ENCODE results near the gene DUS4L. TPM values are rescaled to one million over a fixed set of nuclear protein-coding genes. Genes with fewer than 3 reads are reported as not detected.
A peak's percentile ranks its signal among the peaks of the same experiment; 100 is the strongest.

The DUS4L gene
- total and polyA plus RNA-seq, 12 donors, result 4.2 to 12.7 (median 6.8) TPM

GRCh38 chr7:107580716-107581383 is 17.1 kb downstream of the DUS4L start:
- Histone ChIP-seq H3K9me3 (replicated peaks in 1 of 3) (no peaks in the 10 kb centered on the region), H3K4me1 (replicated peaks in 1 of 2) (peaks cover 0 to 10% of the 10 kb centered on the region in 2 donors), H3K27me3 (no peaks in the 10 kb centered on the region), H3K27ac (peak overlapping the region in 4 of 5 donors; percentile 88 to 97 (median 94)), H3K4me3 (peak overlapping the region; percentile 53 to 98 (median 82)), H3K36me3 (replicated peaks in 1 of 2) (peaks cover 0 to 6% of the 10 kb centered on the region in 2 donors)
- TF ChIP-seq CTCF (IDR thresholded peaks at IDR 0.05) (no peak), POLR2A (IDR thresholded peaks at IDR 0.05) (no peak)
- no peak for DNase-seq
- 45 to 50% (median 46%) methylated on average over 10 of the region's 10 CpGs for whole genome bisulfite sequencing, 4 donors
- intact Hi-C loops (cut with DNase I), result no loop called here

- Histone ChIP-seq H3K9me3 (replicated peaks in 1 of 3) (no peaks in the 10 kb centered on the region), H3K4me3 (peak overlapping the region in 1 of 4 donors; percentile 98), H3K36me3 (replicated peaks in 1 of 2) (peaks cover 0 to 6% of the 10 kb centered on the region in 2 donors), H3K4me1 (replicated peaks in 1 of 2) (peaks cover 0 to 10% of the 10 kb centered on the region in 2 donors), H3K27ac (no peak overlapping the region), H3K27me3 (no peaks in the 10 kb centered on the region)
- no peak for DNase-seq
- 63 to 72% (median 69%) methylated on average over 5 of the region's 5 CpGs for WGBS, 4 donors
- intact Hi-C loops (cut with DNase I), result no loop called here
- no peak for TF ChIP-seq CTCF (IDR thresholded peaks at IDR 0.05)
- TF ChIP-seq POLR2A (IDR thresholded peaks at IDR 0.05), result no peak
Observed at GRCh38 chr7:107581387-107582013, 17.7 kb downstream of the DUS4L start.

GRCh38 chr7:107582875-107583274 is 19.1 kb downstream of the DUS4L start:
- Histone ChIP-seq H3K4me1 (replicated peaks in 1 of 2) (peaks cover 0 to 10% of the 10 kb centered on the region in 2 donors), H3K36me3 (replicated peaks in 1 of 2) (peaks cover 0 to 6% of the 10 kb centered on the region in 2 donors), H3K4me3 (no peak overlapping the region), H3K27me3 (no peaks in the 10 kb centered on the region), H3K27ac (no peak overlapping the region), H3K9me3 (replicated peaks in 1 of 3) (no peaks in the 10 kb centered on the region)
- 84 to 94% (median 89%) methylated on average over 2 of the region's 2 CpGs for WGBS, 4 donors
- TF ChIP-seq POLR2A (IDR thresholded peaks at IDR 0.05) (no peak), CTCF (IDR thresholded peaks at IDR 0.05) (no peak)
- intact Hi-C loops (cut with DNase I), result no loop called here
- DNase-seq, result no peak

- no peaks in the 10 kb centered on the region for H3K27me3 ChIP-seq
- WGBS, 4 donors, result 81 to 88% (median 82%) methylated on average over 2 of the region's 2 CpGs
- TF ChIP-seq POLR2A (IDR thresholded peaks at IDR 0.05) (no peak), CTCF (IDR thresholded peaks at IDR 0.05) (no peak)
- peaks cover 0 to 6% of the 10 kb centered on the region in 2 donors for H3K4me1 ChIP-seq (replicated peaks in 1 of 2)
- peaks cover 0 to 6% of the 10 kb centered on the region in 2 donors for H3K36me3 ChIP-seq (replicated peaks in 1 of 2)
- no peak for DNase-seq
- no peak overlapping the region for H3K4me3 ChIP-seq
- H3K9me3 ChIP-seq (replicated peaks in 1 of 3), result no peaks in the 10 kb centered on the region
- H3K27ac ChIP-seq, result no peak overlapping the region
- intact Hi-C loops (cut with DNase I), result no loop called here
Observed at GRCh38 chr7:107584716-107585115, 20.9 kb downstream of the DUS4L start.

Data from adrenal gland (tissue), 12 donors.